NCI-H2107 treated with DMSO at 0.1 percent for 48 hours (cell line): Measurements from ENCODE around the gene FAM193A.
"Not testable (repeated sequence)": the region's sequence is repeated elsewhere in the genome, so short reads cannot be mapped to it uniquely, and the experiment has no call there.

Experiments
- DNase-seq: peaks from one replicate; lab custom pipeline; 2025; ENCODE audit not compliant: unreplicated experiment; lab: John Stamatoyannopoulos, UW

FAM193A gene

DNA sequence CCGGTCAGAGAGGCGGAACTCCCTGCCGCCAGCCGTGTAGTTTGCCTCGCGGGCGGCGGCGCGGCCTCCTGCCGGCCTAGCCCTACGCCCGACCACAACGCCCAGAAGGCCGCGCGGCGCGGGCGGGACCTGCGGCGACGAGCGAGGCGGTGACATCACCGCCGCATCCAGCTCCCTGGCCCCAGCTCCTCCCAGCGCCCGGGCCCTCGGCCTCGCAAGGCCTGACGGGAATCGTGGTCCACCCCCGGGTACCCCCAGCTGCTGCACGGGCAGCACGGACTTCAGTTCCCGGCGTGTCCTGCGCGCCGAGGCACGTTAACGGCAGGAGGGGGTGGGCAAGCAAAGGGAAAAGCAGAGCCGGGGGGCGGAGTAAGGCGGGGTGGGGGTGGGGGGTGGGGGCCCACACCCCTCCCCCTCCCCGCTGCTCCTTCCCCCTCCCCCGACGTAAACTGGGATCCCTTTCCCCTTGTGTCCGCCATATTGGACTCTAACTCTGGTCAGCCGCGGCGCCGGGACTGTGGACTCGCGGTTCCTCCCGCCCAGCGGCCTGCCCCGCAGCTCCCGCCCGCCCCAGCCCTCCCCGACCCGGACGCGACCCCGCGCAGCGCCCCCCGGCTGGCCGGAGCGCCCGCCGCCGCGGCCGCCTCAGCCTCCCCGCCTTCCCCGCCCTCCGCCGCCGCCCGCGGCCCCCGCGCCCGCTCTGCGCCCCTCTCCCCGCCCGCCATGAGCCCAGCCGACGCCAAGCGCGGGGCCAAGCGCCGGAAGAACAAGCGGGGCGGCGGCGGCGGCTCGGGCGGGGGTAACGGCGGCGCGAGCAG, at the start of gene FAM193A:
FAM193A (plus strand) TSS at position 455 of the 818 bp plus-strand sequence; CDS start at position 724, 269 bp downstream.
- DNase-seq: peak; percentile 77

GRCh38 chr4:2486981-2487380, 49.5 kb upstream of the FAM193A start:
- no peak for DNase-seq

- no peak for DNase-seq
Observed at GRCh38 chr4:2487632-2488031, 48.8 kb upstream of the FAM193A start.

DNA sequence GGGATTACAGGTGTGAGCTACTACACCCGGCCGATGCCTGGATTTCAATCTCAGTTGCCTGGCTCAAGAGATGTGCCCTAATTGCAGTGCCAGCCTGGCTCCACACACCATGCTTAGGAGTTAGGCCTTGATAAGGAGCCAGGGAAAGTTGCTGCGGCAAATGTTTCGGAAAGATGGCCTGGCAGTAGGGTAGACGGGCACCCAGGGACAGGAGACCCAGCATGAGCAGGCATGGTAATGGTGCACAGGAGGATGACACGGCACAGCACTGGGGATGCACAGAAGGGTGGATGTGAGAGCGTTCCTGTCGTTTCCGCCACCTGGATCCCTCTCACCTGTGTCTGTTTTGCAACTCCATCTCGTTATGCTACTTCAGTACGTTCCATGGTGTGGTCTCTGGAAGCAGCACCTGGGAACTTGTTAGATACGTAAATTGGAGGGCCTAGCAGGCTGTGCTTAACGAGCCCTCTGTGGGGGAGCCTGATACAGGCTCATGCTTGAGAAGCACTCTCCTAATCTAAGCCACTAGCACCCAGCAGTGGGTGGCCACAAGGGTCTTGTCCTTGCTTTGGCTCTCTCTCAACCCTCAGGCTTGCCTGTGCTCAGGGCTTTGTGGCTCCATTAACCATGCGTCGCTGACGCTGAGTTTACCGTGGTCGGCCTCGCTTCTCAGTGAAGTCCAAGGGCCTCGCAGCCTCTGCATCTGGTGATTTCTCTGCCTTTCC, 47.2 kb upstream of the FAM193A start:
- DNase-seq: no peak

DNA sequence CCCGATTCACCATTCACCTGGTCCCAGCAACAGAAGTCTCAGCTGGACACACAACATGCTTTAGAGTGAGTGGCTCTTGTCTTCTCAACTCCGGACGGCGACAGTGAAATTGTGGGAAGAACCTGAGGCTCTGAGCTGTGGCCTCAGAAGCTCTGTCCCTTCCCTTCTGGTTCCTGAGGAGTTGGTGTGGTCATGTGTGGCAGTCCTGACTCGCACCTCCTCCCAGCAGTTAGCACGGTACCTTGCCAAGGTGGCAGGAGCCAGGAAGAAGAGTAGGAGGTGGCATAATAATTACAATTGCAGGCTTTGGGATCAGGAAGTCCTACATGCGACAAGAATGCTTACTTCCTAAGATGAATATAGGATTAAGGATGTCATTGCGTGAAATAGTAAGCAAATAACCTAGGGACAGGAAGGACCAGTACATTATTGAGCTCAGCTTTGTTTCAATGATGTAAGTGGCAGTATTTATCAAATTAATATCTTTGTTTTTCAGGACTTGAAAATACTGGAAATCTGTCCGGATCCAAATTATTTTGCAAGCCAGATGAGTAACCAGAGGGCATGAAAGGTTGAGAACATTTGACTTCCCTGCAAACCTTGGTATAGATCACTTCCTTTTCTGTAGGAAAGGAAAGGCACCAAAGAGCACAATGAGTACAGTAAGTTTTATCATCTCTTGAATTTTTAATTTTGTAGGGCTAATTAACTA, 46.5 kb upstream of the FAM193A start:
- no peak for DNase-seq

GRCh38 chr4:2492970-2493369, 43.5 kb upstream of the FAM193A start:
- no peak for DNase-seq

GRCh38 chr4:2494992-2495391, 41.5 kb upstream of the FAM193A start:
- no peak for DNase-seq

GRCh38 chr4:2497324-2497723, 39.1 kb upstream of the FAM193A start:
- DNase-seq: no peak

DNA sequence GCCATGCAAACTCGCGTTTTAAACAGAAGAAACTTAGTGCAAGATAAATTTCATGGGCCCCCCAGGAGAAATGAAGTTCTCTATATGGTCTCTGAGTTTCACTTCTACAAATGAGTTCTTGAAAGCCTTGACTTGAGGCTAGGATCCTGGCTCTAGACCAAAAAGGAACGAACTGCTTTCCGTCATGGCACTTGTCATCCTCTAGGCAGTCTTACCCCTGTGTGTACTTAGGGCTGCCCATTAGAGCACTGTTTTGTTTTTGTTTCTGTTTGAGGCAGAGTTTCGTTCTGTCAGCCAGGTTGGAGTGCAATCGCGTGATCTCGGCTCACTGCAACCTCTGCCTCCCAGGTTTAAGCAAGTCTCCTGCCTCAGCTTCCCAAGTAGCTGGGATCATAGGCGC, 38.5 kb upstream of the FAM193A start:
- DNase-seq: no peak

DNA sequence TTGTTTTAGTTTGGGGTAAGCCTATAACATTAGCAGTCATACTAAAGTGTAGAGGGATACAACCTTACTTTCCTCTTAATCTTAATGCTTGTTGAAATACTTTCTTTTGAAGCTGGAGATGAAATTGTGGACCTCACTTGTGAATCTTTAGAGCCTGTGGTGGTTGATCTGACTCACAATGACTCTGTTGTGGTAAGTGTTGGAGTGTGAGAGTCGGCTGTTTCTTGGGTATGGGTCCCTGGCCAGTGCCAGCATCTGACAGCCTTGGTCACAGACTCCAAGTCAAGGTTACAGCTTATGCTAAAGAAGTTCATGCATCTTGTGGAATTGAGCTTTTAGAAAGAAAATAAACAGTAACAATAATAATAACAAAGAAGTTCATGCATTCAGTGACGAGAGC, 35.9 kb upstream of the FAM193A start:
- no peak for DNase-seq

- DNase-seq: no peak
Observed at GRCh38 chr4:2501034-2501594, 35.3 kb upstream of the FAM193A start.

DNA sequence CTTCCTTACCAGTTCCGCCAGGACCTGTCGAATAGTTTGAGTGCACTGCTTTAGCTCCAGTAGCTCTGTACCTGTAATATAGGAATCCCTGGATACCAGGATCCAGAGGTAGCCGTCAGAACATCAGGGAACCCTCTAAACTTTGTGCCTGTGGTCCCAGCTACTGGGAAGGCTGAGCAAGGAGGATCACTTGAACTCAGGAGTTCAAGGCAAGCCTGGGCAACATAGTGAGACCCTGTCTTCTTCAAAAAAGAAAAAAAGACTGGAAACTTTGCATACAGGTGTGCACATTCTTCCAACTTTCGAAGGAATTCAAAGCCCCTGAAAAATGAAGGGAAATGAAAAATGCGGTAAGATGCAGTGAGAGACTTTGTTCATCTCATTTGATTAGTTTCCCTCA, 32.6 kb upstream of the FAM193A start:
- DNase-seq: no peak

DNA sequence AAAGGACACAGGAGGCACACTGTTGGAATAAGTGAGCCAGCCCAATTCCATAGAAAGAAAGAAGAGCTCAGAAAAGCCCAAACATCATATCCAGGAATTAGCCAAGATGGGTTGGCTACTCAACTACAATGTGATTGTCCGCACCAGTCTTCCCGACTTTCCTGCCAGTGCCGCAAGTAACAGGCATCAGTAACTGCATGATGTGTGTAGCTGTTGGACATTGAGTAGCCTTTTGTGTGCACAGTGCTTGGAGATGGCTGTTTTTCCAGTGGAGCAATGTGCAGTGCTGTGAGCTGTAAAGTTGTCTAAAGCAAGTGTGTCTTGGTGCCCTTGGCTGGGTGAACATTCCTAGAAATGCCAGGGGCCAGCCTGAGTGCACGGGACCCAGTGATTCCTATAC, 29.2 kb upstream of the FAM193A start:
- no peak for DNase-seq

DNA sequence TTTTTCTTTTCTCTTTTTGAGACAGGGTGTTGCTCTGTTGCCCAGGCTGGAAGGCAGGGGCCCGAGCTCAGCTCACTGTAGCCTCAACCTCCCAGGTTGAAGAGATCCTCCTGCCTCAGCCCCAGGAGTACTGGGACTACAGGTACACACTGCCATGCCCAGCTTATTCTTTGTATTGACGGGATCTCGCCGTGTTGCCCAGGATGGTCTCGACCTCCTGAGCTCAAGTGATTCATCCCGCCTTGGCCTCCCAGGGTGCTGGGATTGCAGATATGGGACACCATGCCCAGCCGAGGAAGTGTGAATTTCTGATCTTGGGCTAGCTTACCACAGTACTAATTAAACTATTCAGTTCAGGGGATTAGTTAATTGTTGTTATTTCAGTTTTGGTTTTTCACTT, 28.6 kb upstream of the FAM193A start:
- DNase-seq: no peak

DNA sequence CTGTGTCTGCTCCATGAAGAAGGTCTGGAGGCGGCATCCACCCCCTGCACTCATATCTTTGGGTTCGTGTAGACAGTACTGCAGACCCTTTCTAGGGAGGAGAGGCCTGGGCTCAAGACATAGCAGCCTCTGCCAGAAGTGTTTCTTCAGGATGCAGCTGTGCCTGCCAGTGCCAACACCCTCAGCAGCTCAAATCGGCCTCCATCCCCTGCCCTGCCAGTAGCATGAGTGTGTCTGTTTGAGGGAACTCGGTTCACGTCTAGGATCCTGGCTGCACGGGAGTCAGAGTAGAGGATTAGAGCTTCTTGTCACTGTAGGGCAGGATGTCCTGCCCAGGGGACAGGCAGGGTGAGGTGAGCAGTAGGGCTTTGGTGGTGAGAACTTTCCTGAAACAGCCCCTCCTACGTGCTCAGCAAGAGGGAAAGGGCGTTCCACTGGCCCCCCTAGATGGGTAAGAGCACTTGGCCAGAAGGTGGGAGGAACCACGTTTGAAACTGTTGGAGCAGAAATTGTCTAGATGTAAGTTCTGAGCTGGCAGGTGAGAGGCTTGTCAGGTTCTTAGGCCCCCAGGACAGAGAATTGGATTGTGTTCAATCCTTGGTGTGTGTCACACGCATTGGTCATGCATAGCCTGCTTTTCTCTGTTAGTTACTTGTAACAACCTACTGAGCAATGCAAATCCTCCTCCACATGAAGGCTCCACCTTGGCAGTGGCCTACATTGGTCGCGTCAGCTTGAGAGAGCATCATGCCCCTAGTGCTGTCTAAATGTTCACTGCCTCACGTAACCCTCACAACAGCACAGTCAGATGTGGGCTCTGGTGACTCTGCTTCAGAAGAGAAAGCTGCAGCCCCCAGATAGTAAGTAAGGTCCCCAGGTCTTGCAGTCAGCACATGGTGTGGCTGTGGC, 25.8 kb upstream of the FAM193A start:
- DNase-seq: no peak

DNA sequence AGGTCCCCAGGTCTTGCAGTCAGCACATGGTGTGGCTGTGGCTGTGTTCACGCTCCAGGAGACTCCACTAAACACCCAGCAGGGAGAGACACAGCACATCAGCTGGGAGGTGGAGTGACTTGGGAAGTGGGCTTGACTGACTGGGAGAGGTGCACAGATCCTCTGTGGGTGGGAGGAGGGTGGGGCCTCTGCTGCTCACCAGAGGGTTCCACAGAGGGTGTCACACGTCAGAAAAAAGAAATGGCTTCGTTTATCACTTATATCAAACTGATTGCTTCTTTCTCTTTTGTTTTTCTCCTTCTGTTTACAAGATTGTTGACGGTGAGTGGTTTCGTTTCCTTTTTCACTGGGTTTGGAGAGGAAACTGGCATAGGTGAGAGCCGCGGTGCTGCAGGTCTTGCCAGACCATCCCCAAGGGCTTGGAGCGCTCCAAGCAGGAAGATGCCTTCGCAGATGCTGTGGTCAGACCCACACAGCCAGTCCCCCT, 24.8 kb upstream of the FAM193A start:
- DNase-seq: no peak

- no peak for DNase-seq
Observed at GRCh38 chr4:2512396-2513135, 23.9 kb upstream of the FAM193A start.

- DNase-seq: not testable (repeated sequence)
Observed at GRCh38 chr4:2514193-2514592, 22.3 kb upstream of the FAM193A start.

DNA sequence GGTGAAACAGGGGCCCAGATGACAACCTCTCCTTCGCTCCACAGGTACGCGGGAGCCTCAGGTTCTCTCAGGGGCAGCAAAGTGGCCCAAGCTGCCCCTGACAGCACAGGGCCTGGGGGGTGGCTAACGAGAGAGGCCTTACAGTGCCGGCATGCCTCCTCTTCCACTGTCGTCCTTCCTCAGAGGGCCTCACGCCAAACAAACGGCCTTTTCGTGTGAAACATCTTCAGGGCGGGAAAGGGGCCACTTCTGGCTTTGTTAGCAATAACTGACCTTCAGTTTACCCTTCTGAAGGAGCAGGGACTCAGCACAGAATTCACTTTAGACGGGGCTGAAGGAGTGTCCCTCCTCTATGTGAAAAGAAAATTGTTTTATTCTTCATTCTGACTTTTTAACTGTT, 21.5 kb upstream of the FAM193A start:
- DNase-seq: not testable (repeated sequence)
